D721Med (cell line): Measurements from ENCODE around the gene MRRF.

ENCODE experiments used
- DNase-seq: peaks from one replicate; pipeline ENCODE4 v3.0.0; 2011; ENCODE audit warnings: low spot score; ENCODE audit not compliant: insufficient read length
- FAIRE-seq: peaks from 2 replicates; lab custom pipeline; 2011; peaks lifted over from hg19 to GRCh38; lab: Jason Lieb, UNC
- CTCF ChIP-seq: IDR thresholded peaks from 2 replicates; pipeline ENCODE4 v1.5.1; 2012; ENCODE audit warnings: mild to moderate bottlenecking, control low read depth; ENCODE audit not compliant: insufficient read depth; ENCODE audit errors: missing control alignments

Gene MRRF

GRCh38 chr9:122264360-122265148 lies at the start of gene MRRF, which contains the start of gene RBM18:
TSS of gene MRRF (plus strand) at chr9:122264882. CDS start at chr9:122270892, 6,010 bp downstream.
TSS of gene RBM18 (minus strand) at chr9:122264840. CDS start at chr9:122261492, 3,348 bp downstream.
- FAIRE-seq (no peak), DNase-seq (peak; percentile 65)
- no peak for TF ChIP-seq CTCF

- FAIRE-seq (no peak), DNase-seq (no peak)
- TF ChIP-seq CTCF: no peak
These were observed 49.0 kb upstream of the MRRF start for GRCh38 chr9:122215663-122216062.

- FAIRE-seq: no peak
These were observed 48.4 kb upstream of the MRRF start for GRCh38 chr9:122216138-122216797.

GRCh38 chr9:122216798-122217418 lies 47.8 kb upstream of the MRRF start:
- DNase-seq (no peak), FAIRE-seq (no peak)
- TF ChIP-seq CTCF: no peak

More at GRCh38 chr9:122216138-122216797, 48.4 kb upstream of the MRRF start:
- TF ChIP-seq CTCF: no peak
- DNase-seq: no peak

- no peak for TF ChIP-seq CTCF
- no peak for DNase-seq
- no peak for FAIRE-seq
These were observed 47.0 kb upstream of the MRRF start for GRCh38 chr9:122217640-122218039.

- FAIRE-seq (no peak), DNase-seq (no peak)
- TF ChIP-seq CTCF: no peak
These were observed 46.4 kb upstream of the MRRF start for GRCh38 chr9:122218071-122218934.
